Cerebellar cortex (tissue), 1 donor: Measurements from ENCODE around the gene PCCB.
"Not testable (repeated sequence)": the region's sequence is repeated elsewhere in the genome, so short reads cannot be mapped to it uniquely, and the experiment has no call there.

ENCODE experiments used
- DNase-seq: peaks from one replicate; pipeline ENCODE4 v3.0.0-alpha.2; 2015; ENCODE audit warnings: low spot score

PCCB gene

DNA sequence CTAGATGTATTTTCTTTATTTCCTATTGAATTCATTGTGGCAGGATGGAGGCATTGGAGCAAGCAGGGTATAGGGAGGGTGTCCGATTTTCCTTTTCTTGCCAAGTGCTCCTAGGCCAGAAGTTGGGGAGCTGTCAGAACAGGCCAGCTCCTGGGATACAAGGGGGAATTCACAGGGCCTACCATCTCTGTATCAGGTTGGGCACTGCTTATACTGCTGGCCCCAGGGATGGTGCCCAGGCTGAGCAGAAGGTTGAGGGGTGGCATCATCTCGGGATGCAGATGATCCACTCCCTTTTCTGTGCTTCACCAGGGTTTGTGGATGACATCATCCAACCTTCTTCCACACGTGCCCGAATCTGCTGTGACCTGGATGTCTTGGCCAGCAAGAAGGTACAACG lies 79.5 kb downstream of the PCCB start:
- no peak for DNase-seq

DNA sequence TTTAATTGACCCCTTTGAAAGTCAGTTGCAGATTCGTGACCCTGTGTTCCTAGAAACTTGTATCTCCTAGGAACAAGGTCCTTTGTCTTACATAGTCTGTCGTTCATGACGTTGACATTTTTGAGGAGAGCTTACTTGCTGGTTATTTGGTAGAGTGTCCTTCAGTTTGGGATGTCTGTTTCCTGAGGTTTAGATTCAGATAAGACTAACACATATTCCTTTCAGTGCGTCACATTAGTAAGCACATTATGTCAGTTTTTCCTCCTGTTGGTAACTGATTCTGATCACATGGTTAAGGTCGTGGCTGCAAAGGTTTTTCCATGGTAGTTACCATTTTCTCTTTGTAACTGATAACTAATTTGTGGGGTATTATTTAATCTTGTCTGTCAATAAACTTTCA lies 80.8 kb downstream of the PCCB start:
- DNase-seq, result no peak

DNA sequence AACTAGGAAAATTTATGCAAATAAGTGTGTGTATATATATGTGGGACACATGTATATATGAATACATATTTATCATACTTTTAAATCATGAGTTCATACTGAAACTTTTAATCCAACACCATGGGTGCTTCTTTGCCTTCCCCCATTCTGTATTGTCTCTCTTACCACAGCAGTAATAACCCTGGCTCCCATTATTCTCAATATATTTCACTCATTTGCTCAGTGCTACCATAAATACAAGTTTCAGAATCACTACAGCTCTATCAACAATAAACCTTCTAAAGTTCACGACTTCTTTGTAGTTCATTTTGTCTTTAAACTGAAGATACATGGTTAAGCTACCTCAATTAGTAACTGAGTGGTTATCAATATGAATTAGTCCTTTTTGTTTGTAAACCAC lies 82.2 kb downstream of the PCCB start:
- no peak for DNase-seq

DNA sequence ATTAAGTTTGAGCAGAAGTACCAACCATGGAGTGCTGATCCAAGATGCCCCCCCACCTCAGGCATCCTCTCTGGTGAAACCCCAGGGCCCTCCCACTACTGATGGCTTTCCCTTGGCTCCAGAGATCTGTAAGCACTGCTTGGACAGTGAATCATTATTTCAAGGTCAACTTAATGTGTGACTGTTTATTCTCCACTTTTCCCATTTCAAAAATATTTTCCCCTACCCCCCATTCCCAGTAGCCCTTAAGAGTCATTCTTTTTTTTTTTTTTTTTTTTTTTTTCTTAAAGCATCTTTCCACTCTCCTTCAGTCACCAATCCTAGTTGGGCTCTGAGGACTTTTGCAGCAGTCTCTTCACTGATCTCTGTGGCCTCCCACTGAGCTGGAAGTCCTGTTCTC lies 82.6 kb downstream of the PCCB start:
- DNase-seq, result no peak

DNA sequence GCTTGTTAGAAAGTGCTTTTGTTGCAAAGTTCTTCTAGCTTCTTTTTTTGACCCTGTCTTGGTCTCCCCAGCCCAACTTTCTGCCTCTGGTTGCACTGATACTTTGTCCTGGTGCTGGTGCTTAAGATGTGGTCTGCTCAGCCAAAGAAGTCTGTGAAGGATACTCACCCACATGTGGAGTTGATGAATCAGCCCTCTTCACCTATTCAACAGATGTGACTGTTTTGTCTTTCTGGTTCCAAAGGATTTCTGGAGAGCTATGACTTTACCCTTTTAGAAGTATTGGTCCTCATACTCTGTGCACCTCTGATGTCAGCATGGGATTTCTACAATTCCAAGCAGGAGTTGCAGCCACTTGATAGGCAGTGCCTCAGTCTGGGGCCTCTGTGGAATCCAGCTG lies 84.1 kb downstream of the PCCB start:
- DNase-seq, result no peak

DNA sequence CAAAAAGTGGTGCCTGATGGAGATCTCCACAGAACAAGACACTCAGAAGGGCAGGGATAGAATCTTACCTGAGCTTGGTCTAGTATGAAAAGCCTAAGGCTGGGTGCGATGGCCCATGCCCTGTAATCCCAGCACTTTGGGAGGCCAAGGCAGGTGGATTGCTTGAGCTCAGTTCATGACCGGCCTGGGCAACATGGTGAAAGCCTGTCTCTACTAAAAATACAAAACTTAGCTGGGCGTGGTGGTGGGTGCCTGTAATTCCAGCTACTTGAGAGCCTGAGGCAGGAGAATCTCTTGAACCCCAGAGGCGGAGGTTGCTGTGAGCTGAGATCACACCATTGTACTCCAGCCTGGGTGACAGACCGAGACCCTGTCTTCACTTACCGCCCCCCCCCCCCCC lies 84.6 kb downstream of the PCCB start:
- DNase-seq, result not testable (repeated sequence)

DNA sequence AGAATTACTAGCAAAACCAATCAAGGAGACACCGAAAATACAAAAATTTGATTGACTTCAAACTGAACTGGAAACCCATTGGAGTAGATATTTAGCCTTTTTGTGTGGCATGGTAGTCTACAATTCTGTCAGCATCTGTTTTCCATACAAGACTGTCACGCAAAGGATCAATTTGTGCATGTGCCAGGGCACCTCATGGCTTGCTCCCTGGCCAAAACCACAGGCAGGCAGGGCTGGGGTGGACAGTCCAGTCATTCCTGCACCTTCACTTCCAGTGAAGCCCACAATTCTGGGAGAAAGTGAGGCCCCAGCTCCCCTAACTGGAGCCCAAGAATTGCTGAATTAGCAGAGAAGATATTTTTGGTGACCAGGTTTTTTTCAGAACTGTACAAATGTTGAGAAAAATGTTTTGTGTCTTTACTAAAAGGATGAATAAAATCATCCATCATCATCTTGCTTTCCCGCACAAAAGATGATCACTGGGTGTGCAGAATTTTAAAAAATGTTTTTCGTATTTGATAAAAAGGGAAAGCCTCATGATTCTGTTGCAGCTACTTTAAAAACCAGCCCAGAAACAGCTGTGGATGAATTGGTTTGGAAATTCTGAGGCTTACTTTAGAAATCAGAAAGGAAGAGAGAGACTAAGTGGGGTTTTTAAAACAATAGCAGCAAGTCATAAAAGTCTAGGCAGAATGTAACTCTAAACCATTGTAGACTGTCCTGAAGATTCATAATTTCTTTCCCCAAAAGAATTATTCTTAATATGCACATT lies 86.4 kb downstream of the PCCB start:
- DNase-seq, result no peak

DNA sequence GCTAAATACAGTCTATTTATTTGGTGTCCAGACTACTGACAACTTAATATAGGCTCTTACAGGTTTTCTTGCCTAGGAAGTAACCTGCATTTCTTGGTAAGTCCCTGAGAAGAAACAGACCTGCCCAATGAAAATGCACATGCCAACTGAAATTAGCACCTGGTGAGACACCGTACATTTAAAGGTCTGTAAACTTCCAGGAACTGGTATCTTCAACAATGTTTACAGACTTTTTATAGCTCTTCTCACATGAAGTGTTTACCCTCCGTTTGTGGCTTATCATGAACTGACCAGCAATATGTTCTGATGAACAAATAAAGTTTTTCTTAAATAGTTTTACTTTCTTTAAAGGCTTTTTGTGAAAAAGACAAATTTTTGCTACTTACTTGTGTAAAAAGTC lies 93.3 kb downstream of the PCCB start:
- DNase-seq, result no peak

DNA sequence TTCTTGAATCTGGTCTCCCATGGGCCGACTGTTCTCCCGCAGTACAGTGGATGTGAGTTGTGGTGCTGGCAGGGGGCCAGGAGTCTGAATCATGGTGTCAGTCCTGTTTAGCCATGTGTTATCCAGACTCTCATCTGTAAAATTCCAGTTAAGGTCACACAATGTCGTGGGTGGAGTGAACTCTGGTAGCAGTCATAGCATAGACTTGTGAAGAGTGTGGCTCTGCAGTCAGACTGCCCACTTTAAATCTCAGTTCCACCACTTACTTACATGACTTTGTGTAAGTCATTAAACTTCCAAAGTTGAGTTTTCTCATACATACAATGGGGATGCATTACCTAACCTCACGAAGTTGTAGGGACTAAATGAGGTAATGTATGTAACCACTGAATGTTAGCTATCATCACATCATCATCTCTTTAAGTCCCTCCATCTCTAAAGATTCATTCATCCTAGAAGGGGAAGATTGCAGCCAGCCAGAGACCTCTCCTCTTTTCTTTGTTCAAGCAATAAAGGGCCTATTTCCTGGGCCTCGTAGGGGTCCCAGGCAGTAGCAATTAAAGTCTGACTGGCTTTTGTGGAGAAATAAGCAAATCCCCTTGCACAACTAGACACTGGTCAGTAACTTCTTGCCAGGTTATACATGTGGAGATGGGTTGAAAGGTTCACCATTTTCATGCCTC lies 93.9 kb downstream of the PCCB start:
- peak; percentile 19 for DNase-seq

DNA sequence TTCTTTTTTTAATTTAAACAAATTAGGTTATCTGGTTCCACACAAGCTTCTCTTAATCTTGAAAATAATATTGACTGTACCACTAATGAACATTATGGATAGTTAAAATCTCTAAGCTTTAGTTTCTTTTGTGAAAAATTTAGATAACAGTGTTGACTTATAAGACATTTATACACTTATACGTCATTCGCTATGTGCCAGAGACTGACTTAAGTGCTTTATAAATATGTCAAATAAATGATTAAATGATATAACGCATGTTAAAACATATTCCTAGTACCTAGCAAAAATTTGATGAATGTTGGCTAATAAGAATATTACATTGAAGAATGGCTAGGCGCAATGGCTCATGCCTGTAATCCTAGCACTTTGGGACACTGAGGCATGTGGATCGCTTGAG lies 96.3 kb downstream of the PCCB start:
- no peak for DNase-seq

DNA sequence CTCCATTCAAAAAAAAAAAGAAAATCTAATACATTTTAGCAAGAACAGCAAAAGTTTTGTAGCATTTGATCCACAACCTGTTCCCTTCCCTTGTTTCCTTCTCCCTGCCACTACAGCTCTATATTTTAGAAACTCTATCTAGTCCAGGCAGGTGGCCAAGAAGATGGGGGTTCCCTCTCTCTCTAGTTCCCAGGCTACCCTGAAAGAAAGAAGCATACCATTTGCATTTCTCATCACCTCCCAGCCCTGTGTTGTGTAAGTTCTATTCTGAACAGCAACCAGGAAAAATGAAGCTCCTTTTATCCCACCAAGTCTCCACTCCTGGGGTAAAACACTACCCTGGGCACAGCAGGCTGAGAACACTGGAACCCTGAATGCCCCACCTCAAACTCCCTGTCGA lies 100.0 kb downstream of the PCCB start:
- DNase-seq, result no peak

DNA sequence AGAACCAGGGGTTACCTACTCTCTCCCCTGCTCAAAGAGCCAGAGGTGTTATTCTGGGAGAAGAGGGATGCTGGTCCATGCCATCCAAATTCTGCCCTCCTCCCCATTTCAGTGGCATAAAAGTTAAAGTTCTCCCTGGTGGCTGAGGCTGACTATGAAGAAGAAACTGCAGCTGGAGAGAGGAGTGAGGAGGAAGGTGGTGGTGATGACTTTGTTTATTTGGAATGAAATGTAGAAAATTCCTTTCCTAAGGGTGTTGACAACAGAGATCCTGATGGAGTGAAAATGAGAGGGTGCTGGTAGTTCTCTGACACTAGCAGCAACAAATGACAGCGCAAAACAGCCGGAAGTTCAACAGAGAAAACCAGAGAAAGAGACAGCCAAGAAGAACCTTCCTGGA lies 100.4 kb downstream of the PCCB start:
- no peak for DNase-seq

DNA sequence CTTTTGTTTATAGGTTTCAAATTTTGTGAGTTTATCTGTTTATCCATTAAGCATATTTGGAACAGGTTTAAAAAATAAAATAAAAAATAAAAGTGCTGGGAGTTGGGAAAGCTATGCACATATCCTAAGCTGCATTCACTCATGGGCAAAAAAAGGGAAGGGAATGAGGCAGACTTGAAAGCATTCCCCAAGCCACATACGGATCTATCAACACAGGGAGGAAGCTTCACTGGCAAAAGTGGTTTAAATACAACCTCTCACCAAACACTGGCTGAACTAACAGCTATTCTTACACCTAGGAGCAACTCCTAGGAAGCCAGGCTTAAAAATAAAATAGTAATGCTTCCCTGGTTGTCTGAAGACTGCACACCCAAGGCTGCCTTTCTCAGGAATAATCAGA lies 101.2 kb downstream of the PCCB start:
- no peak for DNase-seq

DNA sequence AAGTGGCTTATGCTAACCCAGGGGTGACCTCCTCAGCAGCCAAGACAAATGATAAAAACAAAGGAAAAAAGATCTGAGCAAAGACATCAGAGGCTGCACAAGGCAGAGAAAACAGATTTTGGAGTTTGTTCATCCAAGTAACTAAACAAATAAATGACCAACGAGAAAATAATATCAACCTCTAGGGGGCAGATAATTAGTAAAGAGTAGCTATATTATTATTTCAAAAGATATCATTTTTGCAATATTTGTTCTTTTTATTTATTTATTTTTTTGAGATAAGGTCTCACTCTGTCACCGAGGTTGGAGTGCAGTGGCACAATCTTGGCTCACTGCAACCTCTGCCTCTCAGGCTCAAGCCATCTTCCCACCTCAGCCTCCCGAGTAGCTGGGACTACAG lies 101.8 kb downstream of the PCCB start:
- no peak for DNase-seq

DNA sequence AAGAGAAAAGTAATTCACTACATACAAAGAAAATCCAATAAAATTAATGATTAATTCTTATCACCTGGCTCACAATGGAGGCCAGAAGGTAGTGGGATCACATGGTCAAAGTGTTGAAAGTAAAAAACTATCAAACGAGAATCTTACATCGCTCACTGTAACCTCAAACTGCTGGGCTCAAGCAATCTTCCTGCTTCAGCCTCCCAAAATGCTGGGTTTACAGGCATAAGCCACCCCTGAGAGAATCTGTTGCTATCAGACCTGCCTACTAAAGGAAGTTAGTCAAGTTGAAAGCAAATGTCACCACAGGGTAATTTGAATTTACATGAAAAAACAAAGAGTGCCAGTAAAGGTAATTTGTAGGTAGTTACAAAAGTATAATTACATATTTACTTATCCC lies 103.3 kb downstream of the PCCB start:
- DNase-seq, result no peak

DNA sequence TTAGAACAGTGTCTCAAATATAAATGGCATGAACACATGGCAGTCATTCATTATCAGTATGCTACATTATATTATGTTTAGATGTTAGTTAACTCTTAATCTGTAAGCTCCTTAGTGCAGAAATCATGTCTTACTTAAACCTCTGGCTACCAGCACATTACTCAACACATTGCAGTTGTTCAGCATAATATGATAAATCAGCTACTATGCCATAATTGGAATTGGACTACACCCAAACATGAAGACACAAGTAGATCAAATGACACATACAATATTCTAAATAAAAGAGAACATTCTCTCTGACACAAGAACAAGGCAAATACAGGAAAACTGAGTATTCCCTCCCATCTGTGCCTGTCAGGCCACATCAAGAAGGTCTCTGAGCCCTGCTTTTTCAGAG lies 116.1 kb downstream of the PCCB start:
- DNase-seq, result no peak

DNA sequence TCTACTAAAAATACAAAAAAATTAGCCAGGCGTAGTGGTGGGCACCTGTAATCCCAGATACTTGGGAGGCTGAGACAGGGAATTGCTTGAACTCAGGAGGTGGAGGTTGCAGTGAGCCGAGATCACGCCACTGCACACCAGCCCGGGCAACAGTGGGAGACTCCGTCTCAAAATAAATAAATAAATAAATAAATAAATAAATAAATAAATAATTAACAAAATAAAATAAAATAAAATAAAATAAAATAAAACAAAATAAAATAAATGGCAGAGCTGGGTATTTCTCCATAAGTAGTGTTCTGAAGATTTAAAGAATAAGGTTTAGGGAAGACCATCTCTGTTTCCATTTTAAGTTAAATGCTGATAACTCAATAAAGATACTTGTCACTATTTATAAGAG lies 125.7 kb downstream of the PCCB start:
- not testable (repeated sequence) for DNase-seq

DNA sequence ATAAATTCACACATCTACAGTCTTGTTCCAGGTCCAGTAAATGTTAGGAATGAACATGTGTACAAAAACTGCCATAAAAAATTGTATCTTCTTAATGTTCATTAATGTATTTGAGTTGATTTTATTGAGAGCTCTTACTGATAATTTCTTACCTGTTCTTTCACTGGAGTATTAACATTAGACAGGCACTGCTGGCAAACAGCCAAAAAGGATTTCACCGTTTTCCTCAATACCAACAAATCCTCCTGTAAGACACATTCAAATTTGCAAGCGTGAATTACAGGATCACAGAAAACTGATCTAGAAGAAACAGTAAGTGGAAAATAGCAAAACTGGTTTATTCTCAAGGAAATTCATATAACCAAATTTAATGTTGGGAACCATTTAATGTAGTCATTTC lies 127.4 kb downstream of the PCCB start:
- no peak for DNase-seq

DNA sequence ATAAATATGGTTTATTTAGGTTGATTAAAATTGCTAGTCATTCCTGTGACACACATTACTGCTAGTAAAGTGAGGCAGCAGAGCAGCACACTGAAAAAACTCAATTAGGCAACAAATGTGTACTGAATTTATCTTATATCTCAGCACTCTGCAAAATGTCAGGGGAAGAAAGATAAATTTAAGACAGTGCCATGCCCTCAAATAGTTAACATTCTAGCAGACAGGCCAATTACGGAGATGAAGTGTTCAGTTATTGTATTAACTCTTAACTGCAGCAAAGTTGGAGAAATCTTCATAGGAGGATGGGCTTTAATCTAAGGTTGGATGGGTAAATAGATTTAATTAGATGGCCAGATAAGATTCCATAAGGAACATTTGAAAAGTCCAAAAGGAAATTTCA lies 127.9 kb downstream of the PCCB start:
- no peak for DNase-seq
